ENCODE data around the gene OCIAD1.
"Not testable (repeated sequence)": the region's sequence is repeated elsewhere in the genome, so short reads cannot be mapped to it uniquely, and the experiment has no call there.

The OCIAD1 gene

DNA sequence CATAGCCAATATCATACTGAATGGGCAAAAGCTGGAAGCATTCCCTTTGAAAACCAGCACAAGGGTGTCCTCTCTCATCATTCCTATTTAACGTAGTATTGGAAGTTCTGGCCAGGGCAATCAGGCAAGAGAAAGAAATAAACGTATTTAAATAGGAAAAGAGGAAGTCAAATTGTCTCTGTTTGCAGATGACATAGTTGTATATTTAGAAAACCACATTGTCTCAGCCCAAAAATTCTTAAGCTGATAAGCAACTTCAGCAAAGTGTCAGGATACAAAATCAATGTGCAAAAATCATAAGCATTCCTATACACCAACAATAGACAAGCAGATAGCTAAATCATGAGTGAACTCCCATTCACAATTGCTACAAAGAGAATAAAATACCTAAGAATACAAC is 9.5 kb upstream of the OCIAD1 start:
- not testable (repeated sequence) for DNase-seq

DNA sequence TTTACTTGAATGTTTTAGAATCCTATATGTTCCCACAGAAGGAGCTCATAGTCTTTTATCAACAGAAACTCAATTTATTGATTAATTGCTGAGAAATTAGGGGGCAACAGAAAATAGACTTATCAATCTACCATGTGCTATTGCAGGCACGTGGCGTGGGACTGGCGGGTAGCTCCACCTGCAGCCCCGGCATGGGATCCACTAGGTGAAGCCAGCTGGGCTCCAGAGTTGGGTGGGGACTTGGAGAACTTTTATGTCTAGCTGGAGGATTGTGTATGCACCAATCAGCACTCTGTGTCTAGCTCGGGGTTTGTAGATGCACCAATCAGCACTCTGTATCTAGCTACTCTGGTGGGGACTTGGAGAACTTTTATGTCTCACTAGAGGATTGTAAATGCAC is 3.3 kb upstream of the OCIAD1 start:
- no peak for DNase-seq

DNA sequence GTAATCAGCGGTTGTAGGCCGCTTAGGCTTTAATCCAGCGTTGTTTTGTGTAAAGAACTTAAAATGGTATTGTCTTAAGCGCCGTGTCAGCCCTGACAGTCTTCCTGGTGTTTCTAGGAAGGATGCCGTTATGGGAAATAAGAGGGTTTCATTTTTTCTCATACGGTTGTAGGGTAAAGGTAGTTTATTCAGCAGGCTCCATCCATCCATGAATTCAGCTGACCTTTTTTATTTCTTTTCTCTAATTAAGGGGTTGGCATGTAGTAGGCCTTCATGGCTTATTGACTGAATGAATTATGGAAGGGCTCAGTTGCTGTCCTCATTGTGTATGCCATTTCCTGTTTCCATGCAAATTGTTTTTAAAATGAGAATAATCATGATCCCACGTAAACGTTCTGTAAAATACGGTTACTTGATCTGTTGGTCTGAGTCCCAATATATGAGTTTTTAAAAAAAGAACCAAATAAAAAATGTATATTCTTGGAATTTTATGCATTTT is 693 bp downstream of the OCIAD1 start:
- no peak for DNase-seq

DNA sequence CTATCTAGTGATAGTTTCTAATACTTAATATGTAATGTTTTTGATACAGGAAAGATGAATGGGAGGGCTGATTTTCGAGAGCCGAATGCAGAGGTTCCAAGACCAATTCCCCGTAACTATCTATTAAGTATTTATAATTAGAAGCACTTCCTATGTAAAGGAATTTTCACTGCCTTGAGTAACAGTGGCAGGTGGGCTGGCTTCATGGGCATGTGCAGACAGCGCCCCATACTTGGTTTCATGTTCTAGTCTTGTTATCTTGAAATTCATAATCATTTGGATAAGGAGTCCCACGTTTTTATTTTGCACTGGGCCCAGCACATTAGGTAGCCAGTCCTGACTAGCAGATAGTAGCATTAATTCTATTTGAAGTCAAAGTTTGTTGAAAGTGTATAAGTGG is 1.7 kb downstream of the OCIAD1 start:
- DNase-seq: no peak

DNA sequence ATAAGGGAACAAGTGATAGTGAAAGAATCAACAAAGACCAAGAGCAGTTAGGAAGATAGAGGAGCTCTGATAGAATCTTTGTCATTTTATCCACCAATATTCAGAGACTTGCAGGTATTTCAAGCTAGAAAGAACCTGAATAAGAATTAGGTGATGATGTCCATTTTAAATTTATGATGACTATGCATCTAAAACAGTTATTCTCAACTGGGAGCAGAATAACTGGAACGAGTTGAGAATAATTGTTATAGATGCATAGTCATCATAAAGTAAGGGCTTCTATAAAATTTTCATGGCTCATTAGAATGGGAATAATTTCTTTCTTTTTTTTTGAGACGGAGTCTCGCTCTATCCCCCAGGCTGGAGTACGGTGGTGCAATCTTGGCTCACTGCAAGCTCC is 5.8 kb downstream of the OCIAD1 start:
- DNase-seq: no peak

DNA sequence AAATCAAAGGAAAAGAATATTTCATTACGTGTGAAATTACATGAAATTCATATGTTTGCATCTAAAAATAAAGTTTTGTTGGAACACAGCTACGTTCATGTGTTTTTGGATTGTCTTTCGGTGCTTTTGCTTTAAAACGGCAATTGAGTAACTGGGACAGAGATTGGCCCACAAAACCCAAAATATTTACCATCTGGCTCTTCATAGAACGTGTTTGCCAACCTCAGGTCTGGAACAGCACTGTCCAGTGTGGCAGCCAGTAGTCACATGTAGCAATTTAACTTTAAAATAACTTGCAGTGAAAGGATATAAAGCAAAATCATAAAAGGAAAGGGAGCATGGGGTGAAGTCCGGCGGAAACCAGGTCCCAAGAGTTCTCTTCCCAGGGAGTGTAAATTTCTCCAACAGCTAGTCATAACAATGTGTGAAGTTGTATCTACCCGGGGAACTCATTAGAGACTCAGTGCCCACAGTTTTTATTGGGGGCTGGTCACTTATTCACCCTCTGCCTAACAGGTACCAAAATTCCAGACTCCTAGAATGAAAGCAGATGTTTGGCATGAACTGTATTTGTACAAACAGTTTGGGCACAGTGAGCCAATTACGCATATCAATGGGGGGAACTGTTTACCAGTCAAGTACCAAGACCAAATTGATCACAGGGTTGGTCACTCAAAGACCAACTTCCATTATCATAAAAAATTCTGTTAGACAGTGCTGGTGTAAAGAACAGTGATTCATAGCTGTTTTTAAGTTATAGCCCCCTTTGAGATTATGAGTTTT is 10.3 kb downstream of the OCIAD1 start:
- DNase-seq: no peak

DNA sequence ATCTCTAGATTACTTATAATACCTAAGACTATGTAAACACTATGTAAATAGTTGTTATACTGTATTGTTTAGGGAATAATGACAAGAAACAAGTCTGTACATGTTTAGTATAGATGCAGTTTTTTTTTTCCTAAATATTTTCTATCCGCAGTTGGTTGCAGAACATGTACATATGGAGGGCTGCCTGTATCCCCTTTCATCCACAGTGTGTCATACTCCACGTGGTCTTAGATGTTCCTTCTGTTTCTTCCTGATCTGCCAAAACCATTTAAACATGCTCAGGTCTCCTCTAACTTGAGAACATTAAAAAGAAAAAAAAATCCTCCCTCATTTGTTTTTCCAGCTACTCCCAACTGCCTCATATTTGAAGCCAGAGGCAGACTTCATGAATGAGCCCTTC is 14.0 kb downstream of the OCIAD1 start:
- no peak for DNase-seq

DNA sequence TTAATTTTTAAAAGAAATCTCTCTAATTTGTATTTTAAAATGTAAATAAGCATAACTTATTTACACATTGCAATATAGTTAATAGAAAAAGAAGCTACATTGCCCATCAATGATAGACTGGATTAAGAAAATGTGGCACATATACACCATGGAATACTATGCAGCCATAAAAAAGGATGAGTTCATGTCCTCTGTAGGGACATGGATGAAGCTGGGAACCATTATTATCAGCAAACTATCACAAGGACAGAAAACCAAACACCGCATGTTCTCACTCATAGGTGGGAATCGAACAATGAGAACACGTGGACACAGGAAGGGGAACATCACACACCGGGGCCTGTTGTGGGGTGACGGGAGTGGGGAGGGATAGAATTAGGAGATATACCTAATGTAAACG is 17.9 kb downstream of the OCIAD1 start:
- DNase-seq: not testable (repeated sequence)

DNA sequence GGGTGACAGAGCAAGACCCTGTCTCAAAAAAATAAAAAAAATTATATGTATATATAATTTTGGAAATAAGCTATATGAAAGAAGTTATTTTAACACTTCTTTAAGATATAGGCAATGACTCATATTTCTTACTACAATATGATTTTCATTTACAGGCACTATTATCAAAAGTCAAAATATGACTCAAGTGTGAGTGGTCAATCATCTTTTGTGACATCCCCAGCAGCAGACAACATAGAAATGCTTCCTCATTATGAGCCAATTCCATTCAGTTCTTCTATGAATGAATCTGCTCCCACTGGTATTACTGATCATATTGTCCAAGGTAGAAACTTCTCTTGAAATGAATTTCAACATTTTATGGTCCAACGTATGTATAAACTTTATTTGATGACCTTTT is 20.8 kb downstream of the OCIAD1 start:
- no peak for DNase-seq

DNA sequence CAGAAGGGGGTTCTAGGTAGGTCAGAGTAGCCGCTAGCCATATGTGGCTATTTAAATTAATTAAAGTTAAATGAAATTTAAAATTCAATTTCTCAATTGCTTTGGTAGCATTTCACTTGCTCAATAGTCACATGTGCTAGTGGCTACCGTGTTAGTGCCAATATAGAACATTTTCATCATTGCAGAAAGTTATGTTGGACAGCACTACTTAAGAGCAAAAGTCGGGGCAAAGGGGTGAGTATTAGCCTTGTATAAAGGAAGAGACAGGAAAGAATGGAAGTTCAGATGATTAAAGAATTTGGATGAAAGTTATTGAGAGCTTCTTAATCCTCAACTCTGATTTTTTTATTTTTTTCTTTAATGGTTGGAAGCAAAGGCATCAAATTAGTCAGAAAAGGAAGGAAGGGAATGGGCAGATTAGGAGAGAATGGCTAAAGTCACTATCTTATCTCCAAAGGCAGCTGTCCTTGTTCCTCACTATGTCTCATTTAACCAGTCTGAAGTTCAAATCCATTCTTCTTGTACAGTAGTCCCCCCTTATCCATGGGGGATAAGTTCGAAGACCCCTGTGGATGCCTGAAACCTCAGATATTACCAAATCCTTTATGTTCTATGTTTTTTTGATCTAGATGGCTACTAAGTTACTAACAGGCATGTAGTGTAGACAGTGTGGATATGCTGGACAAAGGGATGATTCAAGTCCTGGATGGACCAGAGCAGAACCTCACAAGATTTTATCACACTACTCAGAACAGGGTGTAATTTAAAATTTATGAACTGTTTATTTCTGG is 22.9 kb downstream of the OCIAD1 start:
- no peak for DNase-seq

DNA sequence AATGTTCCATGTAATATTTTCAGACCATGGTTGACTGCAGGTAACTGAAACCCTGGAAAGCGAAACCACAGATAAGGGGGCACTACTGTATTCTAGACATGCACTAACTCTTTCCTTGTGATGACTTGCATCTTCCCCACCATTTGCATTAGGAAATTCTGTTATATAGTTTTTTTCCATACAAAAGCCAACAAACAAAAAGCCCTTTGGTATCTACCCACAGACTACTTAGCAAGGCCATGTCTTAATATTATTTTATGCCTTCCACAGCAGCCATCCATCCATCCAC is 23.5 kb downstream of the OCIAD1 start:
- no peak for DNase-seq

DNA sequence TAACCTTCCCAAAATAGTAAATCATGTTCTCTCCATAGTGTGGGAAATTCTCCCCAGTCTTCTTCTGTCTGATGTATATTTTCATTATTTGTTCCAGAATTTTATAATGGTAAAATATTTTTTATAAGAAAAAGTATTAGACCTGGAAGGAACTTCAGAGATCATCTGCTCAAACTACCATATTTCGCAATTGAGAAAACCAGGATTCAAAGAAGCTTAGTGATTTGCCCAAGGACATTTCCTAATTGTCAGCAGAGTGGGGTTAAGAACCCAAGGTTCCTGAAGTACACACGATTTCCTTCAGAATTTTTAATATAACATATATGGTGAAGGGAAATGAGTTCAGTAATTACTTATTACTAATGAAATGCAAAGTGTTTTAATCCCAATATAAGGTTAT is 24.1 kb downstream of the OCIAD1 start:
- no peak for DNase-seq

DNA sequence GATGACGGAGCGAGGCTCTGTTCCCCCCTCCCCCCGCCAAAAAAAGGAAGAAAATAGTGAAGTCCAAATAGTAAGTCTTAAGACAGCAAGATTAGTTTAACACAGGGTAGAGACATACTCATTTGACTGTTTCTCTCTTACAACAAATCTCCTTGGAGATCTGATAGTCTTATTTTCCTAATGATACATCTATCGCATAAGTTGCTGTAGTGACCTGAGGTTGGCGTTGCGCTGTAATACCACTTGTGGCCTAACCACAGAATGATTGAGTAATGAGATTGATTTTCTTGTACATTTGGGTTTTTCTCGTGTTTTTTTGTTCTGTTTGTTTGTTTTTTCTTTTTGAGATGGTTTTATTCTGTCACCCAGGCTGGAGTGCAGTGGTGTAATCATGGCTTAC is 27.2 kb downstream of the OCIAD1 start:
- DNase-seq: no peak

DNA sequence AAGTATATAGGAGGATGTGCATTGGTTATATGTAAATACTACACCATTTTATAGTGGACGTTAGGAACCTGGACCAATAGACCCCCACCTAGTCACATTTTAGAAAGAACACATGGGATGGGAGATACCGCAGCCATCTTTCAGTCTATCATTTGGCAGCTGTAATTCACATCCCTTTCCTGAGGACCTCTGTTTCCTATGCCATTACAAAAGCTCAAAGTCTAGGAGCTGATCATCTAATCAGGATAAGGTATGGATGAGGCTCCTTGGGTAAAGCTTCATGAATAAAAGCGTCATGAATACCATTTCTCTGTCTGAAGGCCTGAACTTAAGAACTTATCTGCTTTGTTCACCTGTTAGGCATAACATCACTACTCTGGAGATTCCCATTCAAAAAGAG is 31.1 kb downstream of the OCIAD1 start:
- DNase-seq: no peak

DNA sequence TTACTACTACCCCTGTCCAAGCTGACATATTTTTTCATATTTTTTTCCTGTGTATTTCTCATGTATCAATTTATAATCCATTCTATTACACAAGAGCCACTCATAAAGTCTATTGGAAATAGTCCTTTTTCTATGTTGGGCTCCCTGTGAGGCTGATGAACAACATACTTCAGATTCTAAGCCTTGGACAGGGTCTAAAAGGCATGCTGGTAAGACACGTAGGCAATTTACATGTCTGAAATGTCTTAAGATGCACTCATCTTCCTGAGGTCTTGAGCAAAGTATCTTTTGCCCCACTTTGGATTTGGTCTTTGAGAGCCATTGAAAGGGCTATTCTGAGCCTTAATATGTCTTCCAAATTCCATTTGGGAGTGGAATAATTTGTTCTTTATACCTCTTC is 31.8 kb downstream of the OCIAD1 start:
- DNase-seq: no peak

DNA sequence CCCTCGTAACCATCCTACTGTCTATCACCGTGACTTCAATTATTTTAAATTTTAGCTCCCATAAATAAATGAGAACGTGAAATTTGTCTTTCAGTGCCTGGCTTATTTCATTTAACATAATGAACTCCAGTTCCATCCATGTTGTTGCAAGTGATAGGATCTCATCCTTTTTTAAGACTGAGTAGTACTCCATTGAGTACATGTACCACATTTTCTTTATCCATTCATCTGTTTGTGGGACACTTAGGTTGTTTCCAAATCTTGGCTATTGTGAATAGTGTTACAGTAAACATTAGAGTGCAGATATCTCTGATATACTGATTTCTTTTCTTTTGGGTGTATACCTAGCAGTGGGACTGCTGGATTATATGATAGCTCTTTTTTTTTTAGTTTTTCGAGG is 32.8 kb downstream of the OCIAD1 start:
- DNase-seq: no peak

DNA sequence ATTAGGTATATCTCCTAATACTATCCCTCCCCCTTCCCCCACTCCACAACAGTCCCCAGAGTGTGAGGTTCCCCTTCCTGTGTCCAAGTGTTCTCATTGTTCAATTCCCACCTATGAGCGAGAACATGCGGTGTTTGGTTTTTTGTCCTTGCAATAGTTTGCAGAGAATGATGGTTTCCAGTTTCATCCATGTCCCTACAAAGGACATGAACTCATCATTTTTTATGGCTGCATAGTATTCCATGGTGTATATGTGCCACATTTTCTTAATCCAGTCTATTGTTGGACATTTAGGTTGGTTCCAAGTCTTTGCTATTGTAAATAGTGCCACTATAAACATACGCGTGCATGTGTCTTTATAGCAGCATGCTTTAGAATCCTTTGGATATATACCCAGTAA is 33.8 kb downstream of the OCIAD1 start:
- DNase-seq: not testable (repeated sequence)

DNA sequence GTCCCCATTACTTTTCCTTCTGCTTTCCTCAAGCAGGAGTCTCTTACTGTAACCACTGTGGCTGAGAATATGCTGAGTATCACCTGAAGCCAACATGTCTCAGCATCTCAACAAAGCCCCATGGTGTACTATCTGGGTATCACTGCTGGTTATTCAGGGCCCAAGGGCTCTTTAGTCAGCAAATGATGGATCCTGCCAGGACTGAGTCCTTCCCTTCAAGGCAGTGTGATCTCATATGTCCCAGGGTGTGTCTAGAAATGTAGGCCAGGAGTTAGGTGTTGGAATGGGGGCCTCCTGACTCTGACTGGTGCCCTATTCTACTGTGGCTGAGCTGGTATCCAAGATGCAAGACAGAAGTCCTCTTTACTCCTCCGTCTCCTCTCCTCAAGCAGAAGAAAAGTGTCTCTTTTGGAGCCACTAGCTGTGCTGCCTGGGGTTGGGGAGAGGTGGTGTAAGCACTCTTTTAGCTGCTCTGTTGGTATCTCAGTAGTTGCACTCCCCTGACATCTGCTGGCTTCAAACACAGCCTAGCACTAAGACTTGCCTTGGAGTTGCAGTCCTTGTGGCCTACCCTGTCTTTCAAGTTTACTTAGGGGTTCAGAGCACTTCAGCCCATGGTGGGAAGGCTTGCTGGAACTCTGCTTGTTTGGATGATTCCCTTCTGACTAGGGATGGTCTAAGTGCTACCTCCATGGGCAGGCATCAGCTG is 47.1 kb downstream of the OCIAD1 start:
- DNase-seq: no peak

DNA sequence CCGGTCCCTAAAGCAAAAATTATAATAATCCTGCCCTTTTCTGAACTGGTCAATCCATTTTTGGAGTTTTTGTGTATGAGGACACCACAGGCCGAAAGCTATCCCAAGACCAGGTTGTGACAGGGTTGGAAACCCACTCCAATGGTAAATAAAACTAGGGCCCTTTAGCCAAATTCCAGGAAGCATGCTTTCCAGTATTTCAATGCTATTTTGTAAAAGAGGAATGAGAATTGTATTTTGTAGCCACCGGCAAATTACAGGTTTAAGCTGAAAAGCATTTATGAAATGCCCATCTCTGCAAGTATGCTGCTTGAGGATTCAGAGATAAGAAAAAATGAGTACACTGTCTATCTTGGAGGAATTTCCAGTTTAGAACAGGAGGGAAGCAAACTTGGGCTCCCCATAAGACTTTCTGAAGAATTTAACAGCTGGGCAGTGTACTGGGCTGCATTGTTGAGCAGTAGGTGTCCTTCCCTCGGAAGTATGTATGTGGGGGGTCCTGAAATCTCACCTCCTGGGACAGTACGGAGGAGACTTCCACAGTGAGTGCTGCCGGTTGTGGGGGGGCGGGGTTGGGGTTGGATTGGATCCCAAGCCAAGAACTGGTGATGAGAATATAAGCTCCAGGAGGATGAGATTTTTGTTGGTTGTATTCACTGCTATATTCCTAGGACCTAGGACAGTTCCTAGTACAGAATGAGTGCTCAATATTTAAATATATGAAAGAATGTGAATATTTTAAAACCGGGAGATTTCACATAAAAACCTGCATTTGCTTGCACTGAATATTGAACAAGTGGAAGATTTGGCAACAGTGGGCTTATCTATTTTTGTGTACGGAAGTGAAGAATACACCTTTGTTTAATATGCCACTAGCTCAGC is 48.9 kb downstream of the OCIAD1 start:
- no peak for DNase-seq

DNA sequence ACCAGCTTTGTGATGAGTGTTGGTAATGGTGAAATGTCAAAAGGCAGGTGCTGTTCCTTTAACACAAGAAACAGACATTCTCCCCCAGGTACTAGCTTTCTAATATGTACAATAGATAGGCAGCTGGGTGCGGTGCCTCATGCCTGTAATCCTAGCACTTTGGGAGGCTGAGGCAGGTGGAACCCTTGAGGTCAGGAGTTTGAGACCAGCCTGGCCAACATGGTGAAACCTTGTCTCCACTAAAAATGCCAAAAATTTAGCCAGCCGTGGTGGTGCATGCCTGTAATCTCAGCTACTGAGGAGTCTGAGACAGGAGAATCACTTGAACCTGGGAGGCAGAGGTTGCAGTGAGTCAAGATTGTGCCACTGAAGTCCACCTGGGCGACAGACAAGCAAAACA is 50.8 kb downstream of the OCIAD1 start:
- not testable (repeated sequence) for DNase-seq

DNA sequence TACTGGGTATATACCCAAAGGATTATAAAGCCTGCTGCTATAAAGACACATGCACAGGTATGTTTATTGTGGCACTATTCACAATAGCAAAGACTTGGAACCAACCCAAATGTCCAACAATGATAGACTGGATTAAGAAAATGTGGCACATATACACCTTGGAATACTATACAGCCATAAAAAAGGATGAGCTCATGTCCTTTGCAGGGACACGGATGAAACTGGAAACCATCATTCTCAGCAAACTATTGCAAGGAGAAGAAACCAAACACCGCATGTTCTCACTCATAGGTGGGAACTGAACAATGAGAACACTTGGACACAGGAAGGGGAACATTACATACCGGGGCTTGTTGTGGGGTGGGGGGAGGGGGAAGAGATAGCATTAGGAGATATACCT is 58.9 kb downstream of the OCIAD1 start:
- not testable (repeated sequence) for DNase-seq

DNA sequence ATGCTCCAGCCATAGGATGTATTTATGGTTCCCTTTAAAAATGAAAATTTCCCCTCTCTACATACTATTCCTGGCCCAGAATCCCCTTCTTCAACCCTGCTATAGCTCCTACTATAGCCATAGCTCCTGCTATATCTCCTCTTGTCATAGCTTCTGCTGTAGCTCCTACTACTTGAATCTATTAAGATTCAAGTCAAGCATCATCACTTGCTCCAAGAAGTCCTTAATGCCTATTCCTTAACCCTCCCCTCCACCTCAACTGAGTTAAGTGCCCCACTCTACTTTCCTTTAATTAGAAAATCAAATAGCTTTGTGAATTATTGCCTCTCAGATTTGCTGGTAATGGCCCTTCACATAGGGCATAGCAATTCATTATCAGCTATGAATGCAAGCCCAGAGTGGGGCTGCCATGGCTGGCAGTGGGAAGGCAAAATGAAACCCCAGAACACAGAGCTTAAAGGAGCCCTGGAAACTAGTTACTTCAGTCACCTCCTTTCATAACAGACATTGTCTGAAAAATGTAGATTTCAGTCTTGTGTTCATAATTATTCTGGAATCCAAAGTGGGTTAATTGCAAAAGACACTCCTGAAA is 60.2 kb downstream of the OCIAD1 start:
- DNase-seq: no peak

Data from T1000 (cell line).